HepG2 (cell line): ENCODE measurements around the gene ARHGAP32. TPM values are rescaled to one million over a fixed set of nuclear protein-coding genes. Genes with fewer than 3 reads are reported as not detected.

Experiments
- ATAC-seq: fragments of 200-7000 bp; cut with Tn5 transposase; 3 replicates; pipeline ENCODE4 v1.9.1; 2020; ENCODE audit warnings: mild to moderate bottlenecking, moderate library complexity
- BruUV-seq: library from RNA; stranded (reverse); fragments of 400-500 nt; replicated peaks from 2 replicates; lab custom pipeline; 2021; lab: Mats Ljungman, UMichigan
- CTCF ChIA-PET: fragments of 300-600 bp; formaldehyde crosslinking; extraction: SDS; loops from one replicate; lab custom pipeline; 2021; ENCODE audit warnings: low total read pairs, inconsistent platforms, low intra/inter-chr PET ratio; lab: Yijun Ruan, JAX
- POLR2A ChIA-PET: fragments of 350-600 bp; sonication (Branson Sonifier 250); formaldehyde crosslinking; loops from one replicate; lab custom pipeline; 2020; ENCODE audit warnings: antibody characterized with exemption, inconsistent platforms; lab: Yijun Ruan, JAX
- DNase-seq: peaks from one replicate; pipeline ENCODE4 v3.0.0-alpha.2; 2015; ENCODE audit warnings: low spot score
- FAIRE-seq: peaks from 3 replicates; lab custom pipeline; 2011; peaks lifted over from hg19 to GRCh38; lab: Jason Lieb, UNC
- H2AFZ ChIP-seq: one replicate; pipeline ENCODE4 v1.6.1; 2011; ENCODE audit warnings: low read length, inconsistent platforms
- H3K27ac ChIP-seq: fragments of 300-600 bp; 3 replicates; pipeline ENCODE4 v1.8.0; 2011; ENCODE audit warnings: mixed run types, mild to moderate bottlenecking, mixed read lengths, low read length, inconsistent platforms; ENCODE audit not compliant: insufficient read depth; ENCODE audit errors: extremely low read length
- H3K27me3 ChIP-seq, 2 experiments: fragments of 200-600 bp in 1 of 2; 2 replicates in 1 of 2; 3 replicates in 1 of 2; pipeline versions ENCODE4 v1.6.0 to v1.8.0; 2011; ENCODE audit warnings: low read length in 2 of 2, mild to moderate bottlenecking in 2 of 2, moderate library complexity in 2 of 2, inconsistent platforms in 1 of 2; ENCODE audit not compliant: insufficient read depth in 2 of 2, control insufficient read depth in 1 of 2
- H3K36me3 ChIP-seq, 2 experiments: fragments of 200-600 bp in 1 of 2; replicated peaks in 1 of 2; 2 replicates in 1 of 2; 3 replicates in 1 of 2; pipeline versions ENCODE4 v1.5.1 to v1.8.0; 2011; ENCODE audit warnings: low read length in 2 of 2, inconsistent platforms in 1 of 2; ENCODE audit not compliant: insufficient read depth in 2 of 2, control insufficient read depth in 1 of 2
- H3K4me1 ChIP-seq: 2 replicates; pipeline ENCODE4 v1.5.1; 2012; ENCODE audit warnings: low read length, inconsistent platforms; ENCODE audit not compliant: insufficient read depth
- H3K4me2 ChIP-seq: 2 replicates; pipeline ENCODE4 v1.6.0; 2011; ENCODE audit warnings: low read depth, low read length, inconsistent platforms
- H3K4me3 ChIP-seq, 3 experiments: fragments of 200-600 bp in 1 of 3; sonication (generic), shearing (Covaris generic) in 1 of 3; replicated peaks in 1 of 3; 2 replicates each; pipeline ENCODE4 v1.5.1; 2011 to 2016; ENCODE audit warnings: low read length in 3 of 3, inconsistent platforms in 2 of 3, low read depth in 2 of 3, mild to moderate bottlenecking in 2 of 3, control low read depth in 1 of 3, mixed read lengths in 1 of 3; ENCODE audit not compliant: insufficient read depth in 1 of 3
- H3K79me2 ChIP-seq: one replicate; pipeline ENCODE4 v1.6.1; 2011; ENCODE audit warnings: low read length, inconsistent platforms; ENCODE audit not compliant: insufficient read depth
- H3K9ac ChIP-seq: 2 replicates; pipeline ENCODE4 v1.6.0; 2011; ENCODE audit warnings: mild to moderate bottlenecking, low read depth, low read length, inconsistent platforms; ENCODE audit not compliant: insufficient read depth
- H3K9me3 ChIP-seq: 2 replicates; pipeline ENCODE4 v1.5.1; 2012; ENCODE audit warnings: mild to moderate bottlenecking, low read length
- H4K20me1 ChIP-seq: 2 replicates; pipeline ENCODE4 v1.6.0; 2011; ENCODE audit warnings: inconsistent platforms, mild to moderate bottlenecking, low read length, moderate library complexity; ENCODE audit not compliant: insufficient read depth
- FOXP1 ChIP-seq, 2 experiments: fragments of 450-650 bp in 1 of 2; IDR thresholded peaks; 2 replicates each; pipeline ENCODE4 v1.6.1; 2017 to 2018; ENCODE audit warnings: antibody characterized with exemption in 1 of 2
- GABPA ChIP-seq, 2 experiments: IDR thresholded peaks; 2 replicates each; pipeline ENCODE4 v1.6.1; 2011 to 2016; ENCODE audit warnings: low read depth in 2 of 2, low read length in 1 of 2, missing biosample characterization in 1 of 2, missing genetic modification characterization in 1 of 2
- GATAD2A ChIP-seq: IDR thresholded peaks from 2 replicates; pipeline ENCODE4 v1.6.1; 2016
- GTF3A ChIP-seq: sonication (generic); formaldehyde crosslinking; conservative IDR thresholded peaks from 2 replicates; pipeline ENCODE4 v1.4.0; 2020; ENCODE audit warnings: mild to moderate bottlenecking, missing genetic modification reagents
- HOXA7 ChIP-seq: sonication (generic); formaldehyde crosslinking; IDR thresholded peaks from 2 replicates; pipeline ENCODE4 v1.8.1; 2022; ENCODE audit warnings: mild to moderate bottlenecking, missing genetic modification reagents, moderate library complexity
- NR2C2 ChIP-seq: sonication (generic); formaldehyde crosslinking; IDR thresholded peaks from 2 replicates; pipeline ENCODE4 v1.4.0; 2020; ENCODE audit warnings: missing genetic modification reagents, mild to moderate bottlenecking, moderate library complexity, borderline replicate concordance
- SIX4 ChIP-seq: sonication (generic); formaldehyde crosslinking; IDR thresholded peaks from 2 replicates; pipeline ENCODE4 v1.4.0; 2020; ENCODE audit warnings: missing genetic modification reagents
- SMAD9 ChIP-seq: sonication (generic); formaldehyde crosslinking; IDR thresholded peaks from 2 replicates; pipeline ENCODE4 v1.5.1; 2020; ENCODE audit warnings: mild to moderate bottlenecking, missing genetic modification reagents
- ZBTB42 ChIP-seq: sonication (generic); formaldehyde crosslinking; IDR thresholded peaks from 2 replicates; pipeline ENCODE4 v1.5.0; 2020; ENCODE audit warnings: mild to moderate bottlenecking, missing genetic modification reagents
- ZNF598 ChIP-seq: sonication (generic); formaldehyde crosslinking; IDR thresholded peaks from 2 replicates; pipeline ENCODE4 v1.5.1; 2020; ENCODE audit warnings: mild to moderate bottlenecking, missing genetic modification reagents, borderline replicate concordance
- ZSCAN22 ChIP-seq: sonication (generic); formaldehyde crosslinking; IDR thresholded peaks from 2 replicates; pipeline ENCODE4 v1.4.0; 2020; ENCODE audit warnings: mild to moderate bottlenecking, missing genetic modification reagents
- WGBS: methylation state at CpG from one replicate; pipeline ENCODE4 v1.1.6; 2017; ENCODE audit warnings: low lambda C conversion rate; 5-methylcytosine and 5-hydroxymethylcytosine counted together
- in situ Hi-C: cut with HindIII; loops from 2 replicates; pipeline ENCODE4 v1.10.0; 2017; ENCODE audit warnings: low pct_unique_long_range_greater_than_20kb; ENCODE audit not compliant: extremely low pct_ligation_motif_present
- intact Hi-C: fragments of 100-400 bp; cut with micrococcal nuclease; formaldehyde crosslinking; loops from one replicate; pipeline ENCODE4 v1.10.0; 2022; ENCODE audit not compliant: unreplicated experiment
- polyA plus RNA-seq, 8 experiments: library from polyadenylated mRNA; depleted of rRNA in 3 of 8; stranded (reverse) in 7 of 8; unstranded in 1 of 8; fragments of >200 nt; fragmentation: Illumina TruSeq in 4 of 8; extraction: Trizol in 4 of 8; gene quantifications; 2 replicates each; pipeline versions ENCODE4 v1.2.1 to v1.2.3, GENCODE V29; 2011 to 2016; ENCODE audit warnings: low read depth in 4 of 8, missing spikeins in 1 of 8, mixed read lengths in 1 of 8; ENCODE audit not compliant: insufficient read depth in 1 of 8
- total RNA-seq, 5 experiments: library from RNA; depleted of rRNA; stranded (reverse); fragments of >200 nt; fragmentation: Illumina TruSeq; extraction: Trizol; gene quantifications; 2 replicates each; pipeline ENCODE4 v1.2.3, GENCODE V29; 2016; ENCODE audit warnings: low read depth in 1 of 5
- TF ChIP-seq, protein P1 (sequence below): sonication (generic); formaldehyde crosslinking; IDR thresholded peaks from 2 replicates; pipeline ENCODE4 v1.4.0; 2020; ENCODE audit warnings: missing genetic modification reagents
- TF ChIP-seq, protein P2 (sequence below): sonication (generic); formaldehyde crosslinking; IDR thresholded peaks from 2 replicates; pipeline ENCODE4 v1.4.0; 2020; ENCODE audit warnings: mild to moderate bottlenecking, low read depth, missing genetic modification reagents
- TF ChIP-seq, protein P3 (sequence below): sonication (generic); formaldehyde crosslinking; IDR thresholded peaks from 2 replicates; pipeline ENCODE4 v1.4.0; 2020; ENCODE audit warnings: missing genetic modification reagents, mild to moderate bottlenecking, borderline replicate concordance

The ARHGAP32 gene
- total and polyA plus RNA-seq, 2 of the 13 experiments (the other 11 are each of a cell fraction or from before 2014, with no cell fraction given): 6.3 to 8.2 TPM

DNA sequence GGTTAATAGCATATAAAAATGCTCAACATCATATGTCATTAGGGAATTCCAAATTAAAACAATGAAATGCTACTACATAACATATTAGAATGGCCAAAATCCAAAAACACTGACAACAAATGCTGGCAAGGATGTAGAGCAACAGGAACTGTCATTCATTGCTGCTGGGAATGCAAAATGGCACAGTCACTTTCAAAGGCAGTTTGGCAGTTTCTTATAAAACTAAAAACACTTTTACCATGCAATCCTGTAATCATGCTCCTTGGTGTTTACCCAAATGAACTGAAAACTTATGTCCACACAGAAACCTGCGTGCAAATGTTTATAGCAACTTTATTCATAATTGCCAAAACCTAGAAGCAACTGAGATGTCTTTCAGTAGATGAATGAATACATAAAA is 105.1 kb downstream of the ARHGAP32 start:
- peaks cover 6% of the 10 kb centered on the region; the same call in 1 of the 2 replicates for H3K9me3 ChIP-seq
- H3K4me3 ChIP-seq: no peak overlapping the region
- ChIA-PET POLR2A (no interaction called here), CTCF (no interaction called here)
- ATAC-seq: no peak
- no peak overlapping the region for H3K27ac ChIP-seq
- no peaks in the 10 kb centered on the region for H3K27me3 ChIP-seq
- H3K79me2 ChIP-seq: no peaks in the 10 kb centered on the region
- H3K9ac ChIP-seq: no peak overlapping the region
- in situ Hi-C loops: no loop called here
- H3K4me2 ChIP-seq: no peak overlapping the region
- no TSS peak for BruUV-seq
- TF ChIP-seq GTF3A (CRISPR knock-in tag) (no peak), SMAD9 (CRISPR knock-in tag) (no peak), GATAD2A (no peak), FOXP1 (IDR thresholded peaks at IDR 0.05) (no peak), FOXP1 (CRISPR knock-in tag; IDR thresholded peaks at IDR 0.05) (no peak), ZSCAN22 (no peak), NR2C2 (CRISPR knock-in tag) (no peak), GABPA (IDR thresholded peaks at IDR 0.05; ENCODE audit: low read depth, low read length) (no peak), GABPA (CRISPR knock-in tag; IDR thresholded peaks at IDR 0.05; ENCODE audit: low read depth) (no peak), HOXA7 (CRISPR knock-in tag) (no peak), SIX4 (CRISPR knock-in tag) (no peak), ZNF598 (CRISPR knock-in tag) (no peak), ZBTB42 (CRISPR knock-in tag) (no peak)
- TF ChIP-seq, protein P1, sequence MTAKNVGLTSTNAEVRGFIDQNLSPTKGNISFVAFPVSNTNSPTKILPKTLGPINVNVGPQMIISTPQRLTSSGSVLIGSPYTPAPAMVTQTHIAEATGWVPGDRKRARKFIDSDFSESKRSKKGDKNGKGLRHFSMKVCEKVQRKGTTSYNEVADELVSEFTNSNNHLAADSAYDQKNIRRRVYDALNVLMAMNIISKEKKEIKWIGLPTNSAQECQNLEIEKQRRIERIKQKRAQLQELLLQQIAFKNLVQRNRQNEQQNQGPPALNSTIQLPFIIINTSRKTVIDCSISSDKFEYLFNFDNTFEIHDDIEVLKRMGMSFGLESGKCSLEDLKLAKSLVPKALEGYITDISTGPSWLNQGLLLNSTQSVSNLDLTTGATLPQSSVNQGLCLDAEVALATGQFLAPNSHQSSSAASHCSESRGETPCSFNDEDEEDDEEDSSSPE (CRISPR knock-in tag): no peak
- TF ChIP-seq, protein P2, sequence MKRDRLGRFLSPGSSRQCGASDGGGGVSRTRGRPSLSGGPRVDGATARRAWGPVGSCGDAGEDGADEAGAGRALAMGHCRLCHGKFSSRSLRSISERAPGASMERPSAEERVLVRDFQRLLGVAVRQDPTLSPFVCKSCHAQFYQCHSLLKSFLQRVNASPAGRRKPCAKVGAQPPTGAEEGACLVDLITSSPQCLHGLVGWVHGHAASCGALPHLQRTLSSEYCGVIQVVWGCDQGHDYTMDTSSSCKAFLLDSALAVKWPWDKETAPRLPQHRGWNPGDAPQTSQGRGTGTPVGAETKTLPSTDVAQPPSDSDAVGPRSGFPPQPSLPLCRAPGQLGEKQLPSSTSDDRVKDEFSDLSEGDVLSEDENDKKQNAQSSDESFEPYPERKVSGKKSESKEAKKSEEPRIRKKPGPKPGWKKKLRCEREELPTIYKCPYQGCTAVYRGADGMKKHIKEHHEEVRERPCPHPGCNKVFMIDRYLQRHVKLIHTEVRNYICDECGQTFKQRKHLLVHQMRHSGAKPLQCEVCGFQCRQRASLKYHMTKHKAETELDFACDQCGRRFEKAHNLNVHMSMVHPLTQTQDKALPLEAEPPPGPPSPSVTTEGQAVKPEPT (CRISPR knock-in tag): no peak
- TF ChIP-seq, protein P3, sequence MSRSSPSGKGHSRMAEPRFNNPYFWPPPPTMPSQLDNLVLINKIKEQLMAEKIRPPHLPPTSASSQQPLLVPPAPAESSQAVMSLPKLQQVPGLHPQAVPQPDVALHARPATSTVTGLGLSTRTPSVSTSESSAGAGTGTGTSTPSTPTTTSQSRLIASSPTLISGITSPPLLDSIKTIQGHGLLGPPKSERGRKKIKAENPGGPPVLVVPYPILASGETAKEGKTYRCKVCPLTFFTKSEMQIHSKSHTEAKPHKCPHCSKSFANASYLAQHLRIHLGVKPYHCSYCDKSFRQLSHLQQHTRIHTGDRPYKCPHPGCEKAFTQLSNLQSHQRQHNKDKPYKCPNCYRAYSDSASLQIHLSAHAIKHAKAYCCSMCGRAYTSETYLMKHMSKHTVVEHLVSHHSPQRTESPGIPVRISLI (CRISPR knock-in tag): no peak
- no peak for DNase-seq
- H3K4me1 ChIP-seq: no peaks in the 10 kb centered on the region
- intact Hi-C loops: no loop called here
- H2AFZ ChIP-seq: no peak overlapping the region
- no peak for FAIRE-seq
- no peaks in the 10 kb centered on the region for H3K36me3 ChIP-seq
- no peaks in the 10 kb centered on the region for H4K20me1 ChIP-seq
- 100% methylated on average over 1 of the region's 1 CpG for whole genome bisulfite sequencing
